ENCODE data around the gene C19orf85.

C19orf85 gene

DNA sequence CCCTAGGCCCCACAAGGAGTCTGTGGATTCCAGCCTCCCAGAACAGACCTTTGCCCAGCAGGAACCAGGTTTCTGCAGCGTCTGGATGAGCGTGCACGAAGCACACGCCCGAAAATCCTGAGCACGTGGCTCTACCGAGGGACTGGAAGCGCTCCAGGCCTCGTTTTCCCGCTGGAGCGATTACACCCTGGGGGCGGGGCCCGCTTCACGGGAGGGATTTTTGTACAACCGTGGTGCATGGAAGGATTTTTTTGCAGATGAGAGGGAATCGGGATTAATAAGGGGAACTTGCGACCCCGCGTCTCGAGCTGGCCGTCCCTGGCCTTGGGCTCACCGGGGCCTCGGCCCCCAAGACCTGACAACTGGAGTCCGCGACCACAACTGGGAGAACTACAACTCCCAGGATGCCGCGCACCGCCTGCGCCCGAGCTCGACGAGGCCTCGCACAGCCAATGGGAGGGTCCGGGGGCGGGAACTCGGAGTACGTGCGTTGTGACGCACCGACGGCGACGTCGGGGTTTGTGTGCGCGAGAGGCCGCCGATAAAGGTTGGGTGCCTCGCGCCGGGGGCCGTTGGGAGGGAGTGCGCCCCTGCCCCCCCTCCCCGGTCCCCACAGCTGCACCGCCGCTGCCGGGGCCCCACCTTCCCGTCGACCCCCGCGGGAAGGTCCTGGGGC lies 11.7 kb upstream of the C19orf85 start, which contains the start of gene ZNF628:
Gene ZNF628, plus strand, starts transcription at position 518 of the 676 bp plus-strand sequence. CDS start 3,294 bp downstream, outside the sequence.
- peak; percentile 94 to 97 for DNase-seq

DNA sequence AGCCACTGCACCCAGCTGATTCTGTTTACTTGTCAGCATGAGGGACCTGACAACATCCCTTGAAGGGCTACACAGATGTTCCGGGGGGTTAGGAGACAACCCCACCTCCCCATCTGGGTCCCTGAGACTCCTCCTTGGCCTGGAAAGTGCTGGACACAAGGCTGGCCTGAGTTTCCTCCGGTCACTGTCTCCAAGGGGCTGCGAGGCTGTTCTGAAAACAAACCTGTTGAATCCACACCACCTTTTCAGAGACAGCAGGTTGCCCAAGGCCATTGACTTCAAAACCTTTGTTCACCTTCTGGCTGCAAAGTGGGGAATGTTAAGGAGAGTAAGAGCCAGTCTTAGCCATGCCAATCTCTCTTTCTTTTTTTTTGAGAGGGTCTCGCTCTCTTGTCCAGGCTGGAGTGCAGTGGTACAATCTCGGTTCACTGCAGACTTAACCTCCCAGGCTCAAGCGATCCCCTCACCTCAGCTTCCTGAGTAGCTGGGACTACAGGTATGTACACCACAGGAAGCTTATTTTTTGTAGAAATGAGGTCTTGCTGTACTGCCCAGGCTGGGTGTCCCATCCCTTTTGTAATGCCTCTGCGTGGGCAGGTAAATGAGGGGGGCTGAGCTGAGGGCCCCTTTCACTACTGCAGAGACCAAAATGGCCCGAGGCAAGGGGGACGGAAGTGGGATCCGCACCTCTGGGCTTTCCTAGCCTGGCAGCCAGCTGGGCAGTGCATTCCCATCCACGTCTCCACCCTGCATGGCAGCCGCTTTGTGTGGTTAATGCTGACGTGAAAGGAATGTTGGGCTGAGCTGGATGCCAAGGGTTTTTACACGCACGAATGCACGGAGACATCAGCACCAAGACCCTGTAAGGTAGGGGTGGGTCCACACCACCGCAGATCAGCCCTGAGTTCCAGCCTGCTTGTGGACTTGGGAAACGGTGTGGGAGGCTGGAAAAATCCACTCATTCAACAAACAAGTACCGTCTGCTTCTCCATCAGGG lies 10.0 kb upstream of the C19orf85 start:
- DNase-seq = no peak

DNA sequence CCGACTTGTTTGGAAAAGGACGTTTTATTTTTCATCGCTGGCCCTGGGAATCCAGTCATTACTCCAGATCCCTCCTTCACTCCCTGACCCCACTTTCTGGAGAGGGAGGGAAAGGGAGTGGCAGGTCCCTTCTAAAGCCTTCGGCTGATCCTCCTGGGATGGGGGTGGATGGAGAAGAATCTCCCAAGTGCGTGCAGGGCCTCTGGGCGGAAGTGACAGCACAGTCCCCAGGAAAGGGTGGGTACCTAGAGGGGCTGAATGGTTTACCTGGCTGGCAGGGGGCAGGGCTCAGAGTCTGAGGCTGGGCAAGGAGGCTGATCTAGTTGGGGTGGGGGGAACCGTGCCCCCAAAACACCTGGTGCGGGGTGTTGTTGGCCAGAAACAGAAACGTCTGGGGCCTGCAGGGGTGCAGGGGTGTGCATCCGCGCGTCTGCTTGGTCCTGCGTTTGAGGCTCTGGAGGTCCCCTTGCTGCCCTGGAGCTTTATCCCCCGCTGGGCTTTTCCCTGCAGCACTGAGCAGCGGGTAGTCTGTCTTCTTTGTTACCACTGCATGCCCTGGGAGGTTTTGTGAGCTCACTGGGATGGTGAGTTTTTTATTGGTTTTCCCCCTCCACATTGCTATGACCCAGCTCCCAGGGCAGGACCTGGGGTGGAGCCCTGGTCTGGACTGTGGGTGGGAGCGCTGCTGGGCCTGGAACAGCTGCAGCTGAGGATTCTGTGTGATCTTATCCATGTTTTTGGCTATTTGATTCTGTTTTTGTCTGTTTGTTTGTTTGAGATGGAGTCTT lies 8.9 kb upstream of the C19orf85 start:
- no peak for DNase-seq

DNA sequence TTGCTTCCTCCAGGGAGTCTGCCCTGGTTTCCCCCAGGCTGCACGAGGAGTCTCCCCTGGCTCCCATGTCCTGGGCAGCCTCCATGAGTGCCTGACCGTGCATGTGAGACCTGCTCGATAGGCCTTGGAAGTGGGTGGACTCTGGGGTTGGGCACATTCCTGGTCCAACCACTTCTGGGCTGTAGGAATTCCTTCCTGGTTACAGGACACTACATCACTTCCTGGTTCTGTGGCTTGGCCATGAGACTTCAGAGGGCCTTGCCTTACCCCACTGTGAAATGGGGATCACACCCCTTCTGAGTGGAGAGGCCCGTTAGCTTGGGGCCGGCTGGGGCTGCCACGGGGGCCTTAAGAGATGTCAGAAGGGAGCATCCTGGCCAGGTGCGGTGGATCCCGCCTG lies 7.9 kb upstream of the C19orf85 start:
- no peak for DNase-seq

DNA sequence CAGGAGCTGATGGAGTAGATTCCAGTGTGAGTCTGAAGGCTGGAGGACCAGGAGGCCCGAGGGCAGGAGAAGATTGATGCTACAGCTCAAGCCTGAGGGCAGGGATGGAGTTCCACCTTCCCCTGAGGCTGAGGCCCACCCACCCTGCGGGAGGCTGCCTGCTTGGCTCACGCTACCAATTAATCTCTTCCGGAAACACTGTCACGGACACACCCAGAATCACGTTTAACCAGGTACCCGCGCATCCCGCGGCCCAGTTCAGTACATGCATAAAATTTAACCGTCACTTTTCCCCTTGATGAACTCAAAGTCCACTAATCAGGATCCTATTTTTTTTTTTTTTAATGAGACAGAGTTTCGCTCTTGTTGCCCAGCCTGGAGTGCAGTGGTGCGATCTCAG lies 6.7 kb upstream of the C19orf85 start:
- DNase-seq = no peak

DNA sequence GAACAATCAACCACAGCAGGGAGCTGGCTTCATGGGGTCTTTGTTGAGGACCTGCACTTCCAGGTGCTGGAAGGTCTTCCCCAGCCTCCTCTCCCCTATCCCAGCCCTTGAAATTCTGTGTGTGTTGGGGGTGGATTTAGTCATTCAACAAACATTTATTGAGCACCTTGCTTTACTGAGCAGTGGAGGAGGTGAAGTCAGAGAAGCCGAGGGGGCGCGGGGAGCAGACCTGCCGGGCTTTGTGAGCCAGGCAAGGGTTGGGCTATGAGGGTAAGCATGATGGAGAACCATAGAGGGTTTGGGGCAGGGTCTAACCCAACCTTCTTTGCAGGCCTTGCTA lies 3.5 kb upstream of the C19orf85 start:
- DNase-seq = no peak

DNA sequence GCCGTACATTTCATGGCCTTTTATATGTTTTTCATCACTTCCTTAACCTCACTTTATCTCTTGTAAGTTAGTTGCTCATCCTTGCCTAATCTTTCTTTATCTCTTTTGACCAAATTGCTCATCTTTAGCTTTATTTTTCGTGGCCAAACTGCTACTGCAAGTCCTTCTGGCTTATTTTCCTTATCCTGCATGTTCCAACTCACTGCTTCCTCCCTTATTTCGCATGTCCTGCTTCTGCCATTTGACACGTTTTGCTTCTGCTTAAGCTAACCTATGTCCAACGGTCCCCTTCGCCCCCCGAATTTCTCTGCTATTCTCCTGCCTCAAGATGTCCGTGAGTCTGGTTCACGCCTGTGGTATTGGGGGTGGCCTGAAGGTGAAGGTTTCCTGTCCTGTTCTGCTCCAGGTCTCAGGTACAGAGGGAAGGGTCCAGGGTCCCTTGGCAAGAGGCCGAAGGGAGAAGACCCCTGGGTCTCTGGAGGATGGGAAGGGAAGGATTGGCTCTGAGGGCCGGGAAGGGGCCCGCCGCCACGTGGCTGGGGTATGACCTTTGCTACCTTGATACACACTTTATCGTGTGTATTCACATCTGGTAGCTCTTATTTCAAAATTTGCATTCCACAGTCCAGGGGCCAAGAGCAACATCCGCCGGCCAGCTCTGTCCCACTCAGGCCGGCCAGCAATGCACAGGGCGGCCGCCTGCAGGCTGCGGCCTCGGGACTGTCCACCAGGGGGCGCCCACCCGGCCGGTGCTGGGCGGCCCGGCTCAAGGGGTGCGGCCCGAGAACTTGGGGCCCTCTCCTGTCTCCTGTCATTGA lies 2.9 kb upstream of the C19orf85 start:
- no peak for DNase-seq

DNA sequence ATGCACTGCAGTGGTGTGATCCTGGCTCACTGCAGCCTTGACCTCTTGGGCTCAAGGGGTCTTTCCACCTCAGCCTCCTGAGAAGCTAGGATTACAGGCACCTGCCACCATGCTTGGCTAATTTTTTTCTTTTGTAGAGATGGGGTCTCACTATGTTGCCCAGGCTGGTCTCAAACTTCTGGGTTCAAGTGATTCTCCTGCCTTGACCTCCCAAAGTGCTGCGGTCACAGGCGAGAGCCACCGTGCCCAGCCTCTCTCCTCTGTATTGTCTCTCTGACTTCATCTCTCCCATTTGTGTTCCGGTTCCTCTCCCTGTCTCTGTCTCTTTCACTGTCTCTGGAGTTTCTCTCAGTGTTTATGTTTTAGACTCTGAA lies 1.7 kb upstream of the C19orf85 start:
- DNase-seq = no peak

DNA sequence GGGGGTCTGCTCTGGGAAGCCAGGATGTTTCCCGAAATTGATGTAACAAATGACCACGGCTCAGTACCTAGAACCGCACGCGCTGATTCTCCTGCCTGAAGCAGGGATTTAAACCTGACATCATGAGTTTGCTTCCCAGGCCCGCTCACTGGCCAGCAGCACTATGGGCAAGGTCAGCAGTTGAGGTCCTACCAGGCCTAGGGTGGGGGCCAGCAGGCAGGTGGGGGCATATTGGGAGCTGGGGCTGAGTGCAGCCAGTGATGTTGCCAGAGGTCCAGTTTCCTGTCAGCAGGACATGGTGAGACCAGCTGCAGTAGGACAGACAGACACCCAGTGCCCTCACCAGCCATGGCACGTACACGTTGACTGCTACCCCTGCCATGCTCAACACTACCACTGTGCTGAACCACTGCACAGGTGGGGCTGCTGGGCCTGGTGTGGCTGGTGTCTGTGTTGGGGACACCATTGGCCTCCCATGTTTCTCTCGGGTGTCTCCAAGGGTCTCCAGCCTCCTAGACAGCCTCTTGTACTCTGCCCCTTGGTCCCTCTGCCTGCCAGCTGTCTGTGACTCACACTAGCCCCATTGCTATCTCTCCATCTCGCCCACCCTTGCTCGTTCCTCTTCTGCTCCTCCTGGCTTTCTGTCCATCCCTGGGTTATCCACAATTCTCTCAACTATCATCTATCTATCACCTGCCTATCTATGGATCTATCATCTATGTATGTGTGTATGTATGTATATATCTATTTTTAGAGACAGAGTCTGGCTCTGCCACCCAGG lies 1.1 kb upstream of the C19orf85 start:
- DNase-seq = no peak

DNA sequence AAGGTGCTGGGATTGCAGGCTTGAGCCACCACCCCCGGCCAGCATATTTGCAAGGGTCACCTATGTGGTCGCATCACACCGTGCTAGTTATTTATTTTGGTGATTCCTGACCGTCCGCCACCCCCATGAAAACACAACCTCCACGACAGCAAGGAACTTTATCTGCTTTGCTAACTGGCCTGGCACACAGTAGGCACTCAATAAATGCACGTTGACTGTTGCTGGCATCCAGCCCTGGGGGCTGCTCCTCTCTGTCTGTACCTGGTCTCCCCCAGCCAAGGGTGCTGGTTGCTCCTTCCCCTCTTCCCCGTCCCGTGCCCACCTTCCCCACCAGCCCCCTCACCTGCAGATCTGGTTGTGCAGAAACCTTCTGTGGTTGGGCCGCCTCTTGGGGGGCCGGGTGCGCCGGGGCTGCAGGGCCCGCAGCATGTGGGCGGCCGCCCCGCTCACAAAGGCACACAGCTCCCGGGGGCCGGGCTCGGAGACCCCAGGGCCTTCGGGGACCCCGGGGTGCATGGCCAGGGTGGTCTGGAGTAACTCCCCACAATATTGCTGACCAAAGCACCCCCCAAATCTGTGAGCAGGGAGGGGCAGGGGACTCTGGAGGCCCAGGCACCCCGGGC lies 401 bp downstream of the C19orf85 start:
- DNase-seq = no peak

DNA sequence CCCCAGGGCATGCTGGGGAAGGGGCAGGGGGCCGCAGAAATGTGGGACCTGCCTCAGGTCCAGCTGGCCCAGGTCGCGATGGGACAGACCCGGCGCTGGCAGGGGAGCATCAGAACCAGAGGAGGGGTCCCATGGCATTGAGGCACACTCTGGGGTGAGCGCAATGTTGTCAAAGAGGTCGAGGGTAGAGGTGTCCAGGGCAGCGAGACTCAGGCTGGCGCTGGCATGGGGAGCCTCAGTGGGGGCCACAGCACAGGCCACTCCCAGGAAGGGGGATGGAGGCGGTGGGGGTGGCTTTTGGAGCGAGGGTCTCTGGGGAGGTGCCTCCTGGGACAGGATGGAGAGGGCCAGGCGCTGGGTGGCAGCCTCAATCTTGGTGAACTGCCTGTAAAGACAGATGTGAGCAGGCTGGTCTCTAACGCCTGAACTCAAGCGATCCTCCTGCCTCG lies 944 bp downstream of the C19orf85 start:
- no peak for DNase-seq

DNA sequence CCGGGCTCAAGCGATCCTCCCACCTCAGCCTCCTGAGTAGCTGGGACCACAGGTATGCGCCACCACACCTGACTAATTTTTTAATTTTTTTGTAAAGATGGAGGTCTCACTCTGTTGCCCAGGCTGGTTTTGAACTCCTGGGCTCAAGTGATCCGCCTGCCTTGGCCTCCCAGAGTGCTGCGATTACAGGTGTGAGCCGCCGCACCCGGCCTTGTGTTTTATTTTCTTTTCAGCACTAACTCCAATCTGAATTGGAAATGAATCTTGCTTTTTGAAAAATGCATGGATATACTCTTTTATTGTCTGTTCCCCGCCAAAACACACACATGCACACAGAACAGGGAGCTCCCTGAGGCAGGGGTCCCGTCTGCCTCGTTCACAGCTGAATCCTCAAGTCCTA lies 1.8 kb downstream of the C19orf85 start:
- DNase-seq = no peak

DNA sequence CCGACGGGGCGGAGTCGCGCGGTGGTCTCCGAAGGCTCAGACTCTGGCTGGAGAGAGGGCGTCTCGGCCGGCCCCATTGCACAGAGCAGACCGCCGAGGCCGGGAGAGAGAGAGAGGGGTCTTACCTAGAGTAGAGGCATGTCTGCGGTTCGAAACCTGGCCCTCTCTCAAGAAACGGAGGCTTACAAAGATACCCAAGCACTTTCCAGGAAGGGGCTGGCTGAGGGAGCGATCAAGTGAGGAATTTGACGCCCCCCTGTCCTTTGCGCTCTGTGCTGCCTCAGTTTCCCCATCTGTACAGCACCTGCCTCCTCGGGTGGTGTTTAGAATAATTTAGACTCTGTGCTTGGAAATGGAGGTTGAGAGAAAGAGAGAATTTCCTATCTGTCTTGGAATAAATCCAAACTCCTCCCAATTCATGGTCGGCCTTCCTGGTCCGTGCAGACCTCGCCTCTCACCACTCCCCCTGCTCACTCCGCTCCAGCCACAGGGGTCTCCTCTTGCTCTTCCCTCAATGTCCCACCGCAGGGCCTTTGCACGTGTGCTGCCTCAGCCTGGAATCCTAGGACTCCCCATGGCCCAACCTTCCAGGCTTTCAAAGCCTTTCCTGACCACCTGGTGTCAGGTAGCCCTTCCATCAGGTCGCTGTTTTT lies 2.5 kb downstream of the C19orf85 start:
- peak in 1 of 2 experiments; percentile 20 for DNase-seq

DNA sequence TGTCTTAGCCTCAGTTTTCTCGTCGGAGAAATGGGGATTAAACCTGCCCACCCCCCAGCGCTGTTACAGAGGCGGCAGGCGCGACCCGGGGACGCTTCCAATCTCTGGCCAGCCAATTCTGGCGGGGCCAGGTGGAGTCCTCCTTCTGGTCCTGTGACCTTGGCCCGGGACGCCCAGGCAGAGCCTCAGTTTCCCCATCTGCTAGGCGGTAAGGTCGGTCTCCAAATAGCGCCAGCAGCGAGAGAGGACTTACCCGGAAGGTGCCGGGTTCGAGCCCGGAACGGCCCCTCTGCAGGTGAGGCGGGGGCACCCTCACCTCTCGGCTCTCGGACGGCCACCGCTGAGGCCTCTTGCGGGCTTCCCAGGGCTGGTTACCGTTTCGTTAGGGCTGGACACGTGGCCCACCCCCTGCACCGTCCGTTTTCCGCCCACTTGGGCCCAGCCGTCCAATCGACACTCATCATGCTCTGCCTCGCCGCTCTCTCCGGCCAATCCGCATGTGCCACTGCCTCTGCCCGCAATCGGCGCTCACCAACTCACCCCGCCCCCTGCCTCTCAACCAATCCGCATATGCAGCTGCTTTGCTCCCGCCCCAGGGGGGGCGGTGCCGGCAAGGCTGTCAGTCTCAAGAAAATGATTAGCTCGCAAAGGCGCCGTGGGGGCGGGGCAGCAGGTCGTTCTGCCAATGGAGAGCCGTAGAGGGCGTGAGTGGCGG lies 3.1 kb downstream of the C19orf85 start, which contains the start of gene ISOC2:
Gene ISOC2, minus strand, starts transcription at position 384 of the 715 bp plus-strand sequence. CDS start 5,156 bp downstream, outside the sequence.
- peak; percentile 99 to 100 for DNase-seq

DNA sequence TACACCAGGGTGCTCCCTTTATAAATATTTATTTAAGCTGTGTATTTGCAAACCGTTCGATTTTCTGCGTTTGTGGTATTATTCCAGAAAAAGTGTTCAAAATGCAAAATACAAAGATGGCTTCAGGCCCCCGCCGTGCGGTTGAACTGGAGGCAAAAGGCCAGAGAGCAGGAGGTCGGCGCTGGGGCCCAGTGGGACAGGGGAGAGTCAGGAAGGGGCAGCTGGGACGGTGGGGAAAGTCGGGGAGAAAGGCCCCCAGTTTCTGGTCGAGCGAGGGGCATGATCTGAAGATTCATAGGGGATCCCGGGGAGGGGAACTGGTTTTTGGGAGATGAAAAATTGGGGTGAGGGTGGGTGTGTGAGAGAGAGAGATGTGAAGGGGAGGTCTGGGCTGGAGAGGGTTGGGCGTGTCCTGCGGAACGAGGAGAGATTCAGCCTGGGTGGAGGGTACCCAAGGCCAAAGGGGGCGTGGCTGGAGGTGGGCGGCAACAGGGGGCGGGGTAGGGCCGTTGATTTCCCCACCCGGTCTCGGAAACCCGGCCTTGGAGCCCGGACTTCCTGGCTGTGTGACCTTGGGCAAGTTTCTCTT lies 3.8 kb downstream of the C19orf85 start:
- peak; percentile 53 to 69 for DNase-seq

DNA sequence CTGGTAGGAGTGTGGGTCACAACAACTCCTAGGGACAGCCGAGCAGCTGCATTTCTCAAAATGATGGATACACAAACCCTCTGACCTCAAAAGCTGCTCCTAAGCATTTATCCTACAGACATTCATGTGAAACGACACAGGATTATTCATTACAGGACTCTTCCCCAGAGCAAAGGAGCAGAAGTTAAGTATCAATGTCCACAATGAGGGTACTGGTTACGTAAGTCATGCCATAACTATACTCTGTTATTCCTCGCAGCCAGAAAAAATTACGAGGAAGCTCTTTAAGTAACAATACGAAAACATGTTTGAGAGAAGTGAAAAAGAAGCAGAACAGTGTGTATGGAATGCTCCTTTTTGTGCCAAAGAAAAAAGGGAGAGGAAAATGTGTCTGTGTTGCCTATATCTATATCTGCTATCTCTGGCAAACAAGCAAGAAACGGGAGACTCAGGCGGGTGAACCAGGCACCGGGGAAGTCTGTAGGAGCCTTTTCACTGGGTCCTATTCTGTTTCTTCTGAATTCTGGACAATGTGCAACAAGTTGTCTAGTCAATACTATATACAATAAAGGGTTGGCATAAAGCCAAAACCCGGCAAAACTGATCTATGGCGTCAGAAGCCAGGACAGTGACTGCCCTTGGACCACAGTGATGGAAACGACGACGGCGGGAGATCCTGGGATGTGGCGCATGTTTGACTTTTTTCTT lies 4.4 kb downstream of the C19orf85 start:
- no peak for DNase-seq

DNA sequence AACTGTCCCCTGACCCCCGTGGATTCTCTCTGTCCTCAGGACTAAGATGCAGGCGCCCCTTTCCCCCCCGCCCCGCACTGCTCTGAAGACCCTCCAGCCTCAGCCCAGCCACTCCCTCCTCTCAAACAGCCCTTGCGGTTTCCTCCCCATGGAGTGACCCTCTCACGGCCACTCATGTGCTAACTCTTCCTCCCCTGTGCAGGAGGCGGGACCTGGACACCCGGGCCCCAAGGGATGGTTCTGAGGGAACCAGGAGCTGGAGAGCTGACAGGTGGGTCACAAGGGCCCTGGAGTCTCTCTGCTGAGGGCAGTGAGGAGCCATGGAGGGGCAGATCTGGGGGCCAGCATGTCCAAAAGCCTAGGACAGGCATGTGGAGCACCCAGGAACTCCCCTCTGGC lies 5.0 kb downstream of the C19orf85 start:
- no peak for DNase-seq

DNA sequence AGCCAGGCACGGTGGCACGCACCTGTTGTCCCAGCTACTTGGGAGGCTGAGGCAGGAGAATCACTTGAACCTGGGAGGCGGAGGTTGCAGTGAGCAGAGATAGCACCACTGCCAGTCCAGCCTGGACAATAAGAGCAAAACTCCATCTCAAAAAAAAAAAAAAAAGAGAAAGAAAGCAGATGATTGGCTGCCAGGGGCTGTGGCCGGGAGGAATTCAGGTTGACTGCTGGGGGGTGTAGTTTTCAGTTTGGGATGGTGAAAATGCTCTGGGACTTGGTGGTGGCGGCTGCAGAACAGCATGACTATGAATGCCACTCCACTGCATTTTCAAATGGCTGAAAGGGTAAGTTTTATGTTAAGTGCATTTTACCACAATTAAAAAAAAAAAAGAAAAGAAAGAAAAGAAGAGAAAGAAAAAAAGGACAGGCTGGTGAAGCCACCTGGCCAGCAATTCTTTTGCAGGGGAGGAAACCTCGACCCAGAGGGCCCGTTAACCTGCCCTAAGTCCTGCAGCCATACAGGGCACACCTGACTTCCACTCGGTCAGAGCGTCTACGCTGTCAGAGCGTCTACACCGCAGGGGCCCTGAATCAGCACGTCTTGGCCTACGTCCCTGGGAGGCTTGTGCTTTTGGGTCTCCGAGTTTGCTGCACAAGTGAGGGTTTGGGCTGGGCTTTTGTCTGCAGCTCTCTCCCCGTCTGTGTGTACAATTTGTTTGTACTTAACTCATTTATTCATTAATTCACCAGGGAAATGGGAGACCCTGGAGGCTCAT lies 6.7 kb downstream of the C19orf85 start:
- no peak for DNase-seq

Data from SHP77 (cell line).